T-helper 9 cell (primary cell): ENCODE measurements around the gene TCF7.

Source experiments
- DNase-seq: peaks from one replicate; pipeline ENCODE4 v3.0.0-alpha.2; 2020

Gene TCF7

DNA sequence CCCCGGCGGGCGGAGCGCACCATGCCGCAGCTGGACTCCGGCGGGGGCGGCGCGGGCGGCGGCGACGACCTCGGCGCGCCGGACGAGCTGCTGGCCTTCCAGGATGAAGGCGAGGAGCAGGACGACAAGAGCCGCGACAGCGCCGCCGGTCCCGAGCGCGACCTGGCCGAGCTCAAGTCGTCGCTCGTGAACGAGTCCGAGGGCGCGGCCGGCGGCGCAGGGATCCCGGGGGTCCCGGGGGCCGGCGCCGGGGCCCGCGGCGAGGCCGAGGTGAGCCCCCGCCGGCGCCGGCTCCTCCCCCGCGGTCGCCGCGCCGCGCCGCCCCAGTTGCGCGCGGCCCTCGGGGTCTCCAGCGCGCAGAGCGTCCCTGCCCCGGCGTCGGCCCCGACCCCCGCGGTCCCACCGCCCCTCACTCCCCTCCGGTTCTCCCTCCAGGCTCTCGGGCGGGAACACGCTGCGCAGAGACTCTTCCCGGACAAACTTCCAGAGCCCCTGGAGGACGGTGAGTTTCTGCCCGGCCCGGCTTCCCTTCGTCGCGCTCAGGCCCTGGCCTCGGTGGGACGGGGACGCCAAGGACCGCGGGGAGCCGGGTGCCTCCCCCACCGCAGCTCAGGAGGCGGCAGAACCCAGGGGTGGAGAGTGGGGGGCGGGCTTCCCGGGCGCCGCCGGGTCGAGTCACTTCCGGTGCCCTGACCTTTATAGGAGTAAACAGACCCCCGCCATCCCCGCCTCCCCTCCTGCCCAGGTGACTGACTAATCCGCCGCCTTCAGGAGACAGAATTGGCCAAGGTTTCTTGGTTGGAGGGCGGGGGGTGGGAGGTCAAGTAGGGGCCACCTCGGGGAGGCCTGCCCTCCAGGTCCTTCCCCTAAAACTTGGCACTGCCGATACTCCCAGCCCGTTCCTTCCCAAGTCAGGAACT lies 665 bp downstream of the TCF7 start:
- peak; percentile 61 for DNase-seq

DNA sequence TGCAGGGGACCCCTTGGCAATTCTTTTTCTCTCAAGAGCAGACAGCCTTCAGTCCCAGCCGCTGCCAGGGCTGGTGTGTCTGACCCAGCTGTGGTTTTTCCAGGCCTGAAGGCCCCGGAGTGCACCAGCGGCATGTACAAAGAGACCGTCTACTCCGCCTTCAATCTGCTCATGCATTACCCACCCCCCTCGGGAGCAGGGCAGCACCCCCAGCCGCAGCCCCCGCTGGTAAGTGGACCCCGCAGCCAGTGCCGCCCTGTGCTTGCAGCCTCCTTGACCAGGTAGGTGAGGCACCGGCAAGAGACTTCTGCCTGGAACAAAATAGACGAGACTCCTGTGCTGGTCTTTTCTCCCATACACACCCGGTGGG lies 1.3 kb downstream of the TCF7 start:
- DNase-seq, result no peak

DNA sequence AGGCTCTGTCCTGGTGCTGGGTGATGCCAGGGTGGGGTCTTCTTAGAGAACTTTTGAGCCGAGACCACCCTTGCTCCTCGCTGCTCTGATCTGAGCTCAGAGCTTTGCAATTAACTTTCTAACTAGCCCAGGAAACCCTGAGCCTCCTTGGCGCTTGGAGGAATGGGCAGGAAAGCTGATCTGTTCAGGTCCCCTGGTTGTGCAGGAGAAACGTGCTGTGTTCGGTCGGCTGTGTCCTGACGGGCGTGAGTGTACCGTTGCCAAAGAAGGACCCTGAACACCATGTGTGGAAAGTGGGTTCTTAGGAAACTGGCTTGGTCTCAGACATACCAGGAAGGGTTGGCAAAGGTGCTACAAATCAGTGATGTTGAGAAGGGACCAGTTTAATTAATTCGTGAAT lies 1.8 kb downstream of the TCF7 start:
- no peak for DNase-seq

- DNase-seq, result no peak
Measured at GRCh38 chr5:134116789-134117761, 2.6 kb downstream of the TCF7 start.

DNA sequence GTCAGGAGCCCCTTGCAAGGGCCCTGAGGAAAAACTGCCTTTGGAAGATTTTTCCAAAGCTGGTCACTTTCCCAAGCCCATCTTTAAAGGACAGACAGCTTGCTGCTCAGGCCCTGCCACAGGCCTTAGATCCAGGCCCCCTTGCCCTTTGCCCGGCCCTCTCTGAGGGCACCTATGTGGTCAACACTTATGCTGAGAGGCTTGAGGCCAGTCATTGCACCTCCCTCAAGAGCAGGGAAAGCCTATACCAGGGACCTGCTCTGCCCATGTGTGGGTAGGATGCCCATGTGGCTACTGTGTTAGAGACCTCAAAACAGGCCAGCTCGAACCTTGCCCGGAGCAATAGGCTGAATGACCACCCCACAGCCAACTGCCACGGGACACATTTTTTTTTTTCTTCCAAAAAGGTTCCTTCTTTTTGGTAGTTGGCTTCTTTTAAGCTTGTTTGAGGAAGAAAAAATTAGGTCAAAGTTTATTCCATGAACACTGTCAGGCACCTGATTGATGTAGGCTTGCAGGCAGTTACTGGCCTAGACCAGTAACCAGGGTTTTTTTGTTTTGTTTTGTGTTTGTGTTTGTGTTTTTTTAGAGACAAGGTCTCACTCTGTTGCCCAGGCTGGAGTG lies 3.8 kb downstream of the TCF7 start:
- DNase-seq, result no peak

DNA sequence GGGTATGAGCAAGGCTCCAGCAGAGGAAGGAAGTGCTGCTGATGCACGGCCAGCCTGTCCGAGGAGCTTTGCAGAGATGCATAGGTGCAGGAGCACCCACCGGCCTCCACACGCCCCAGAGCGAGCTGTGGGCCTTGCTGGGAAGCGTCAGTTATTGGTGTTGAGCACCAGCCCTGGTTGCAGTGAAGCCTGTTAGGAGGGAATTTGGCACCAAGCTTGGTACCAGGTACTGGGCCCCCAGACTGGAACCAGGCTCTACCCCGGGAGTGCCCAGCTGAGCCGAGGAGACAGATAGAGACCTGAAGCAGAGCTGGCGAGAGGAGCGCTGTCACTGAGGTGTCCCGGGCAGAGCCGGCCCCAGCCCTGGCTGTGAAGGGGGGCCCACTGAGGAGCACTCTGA lies 5.2 kb downstream of the TCF7 start:
- no peak for DNase-seq

DNA sequence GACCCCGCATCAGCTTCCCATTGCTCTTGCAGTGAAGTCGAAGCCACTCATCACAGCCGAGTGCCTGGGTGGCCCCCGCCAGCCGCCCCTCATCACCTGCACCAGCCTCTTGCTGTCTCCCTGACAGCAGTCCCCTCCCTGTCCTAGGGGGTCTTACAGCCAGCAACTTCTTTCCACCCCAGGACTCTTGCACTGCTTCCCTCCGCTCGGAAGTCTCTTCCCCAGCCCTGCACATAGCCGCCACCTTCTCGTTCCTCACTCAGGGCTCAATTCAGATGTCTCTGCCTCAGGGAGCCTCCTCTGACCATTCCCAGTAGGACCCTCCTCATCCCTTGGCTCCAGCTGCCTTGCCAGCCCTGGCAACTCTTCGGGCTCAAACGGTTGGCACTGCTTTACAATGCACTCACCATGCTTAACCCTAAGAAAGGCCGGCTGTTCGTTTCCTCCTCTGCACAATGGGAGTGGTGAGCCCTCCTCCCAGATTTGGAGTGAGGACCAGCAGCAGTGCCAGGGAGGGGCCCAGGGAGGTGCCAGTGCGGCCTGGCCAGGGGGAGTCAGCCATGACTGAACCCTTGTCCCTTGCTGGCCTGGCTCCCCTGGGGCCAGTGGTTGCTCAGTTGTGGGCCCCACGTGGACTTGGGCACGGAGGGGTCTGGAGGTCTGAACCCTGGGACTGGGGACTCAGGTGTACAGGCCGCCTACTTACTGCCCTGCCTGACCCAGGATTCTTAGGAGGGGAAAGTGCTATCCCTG lies 6.1 kb downstream of the TCF7 start:
- DNase-seq, result no peak

DNA sequence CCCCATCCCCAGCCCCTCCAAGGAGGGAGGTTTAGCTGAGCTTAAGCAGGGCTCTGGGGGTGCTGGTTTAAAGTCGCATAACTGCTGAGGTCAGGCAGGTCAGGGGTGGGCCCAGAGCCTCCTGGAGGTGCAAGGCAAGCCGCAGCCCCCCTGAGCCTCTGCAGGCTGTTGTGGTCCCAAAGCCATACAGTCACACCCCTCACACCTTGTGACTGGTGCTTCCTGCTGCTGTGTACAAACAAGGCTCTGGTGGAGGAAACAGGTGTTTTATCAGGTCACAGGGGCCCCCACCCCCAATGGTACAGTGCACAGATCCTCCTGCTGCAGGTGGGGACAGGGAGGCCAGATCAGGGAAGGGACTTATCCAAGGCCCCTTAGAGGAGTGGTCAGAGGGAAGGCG lies 8.0 kb downstream of the TCF7 start:
- DNase-seq, result peak; percentile 54

- DNase-seq, result no peak
Measured at GRCh38 chr5:134123360-134123759, 8.9 kb downstream of the TCF7 start.

GRCh38 chr5:134124289-134125038 lies 10.0 kb downstream of the TCF7 start:
- DNase-seq, result peak; percentile 47

GRCh38 chr5:134125039-134126015 lies 10.8 kb downstream of the TCF7 start:
- DNase-seq, result no peak

- peak; percentile 55 for DNase-seq
Measured at GRCh38 chr5:134127376-134127861, 12.9 kb downstream of the TCF7 start.

GRCh38 chr5:134127988-134128647 lies 13.6 kb downstream of the TCF7 start:
- DNase-seq, result no peak

DNA sequence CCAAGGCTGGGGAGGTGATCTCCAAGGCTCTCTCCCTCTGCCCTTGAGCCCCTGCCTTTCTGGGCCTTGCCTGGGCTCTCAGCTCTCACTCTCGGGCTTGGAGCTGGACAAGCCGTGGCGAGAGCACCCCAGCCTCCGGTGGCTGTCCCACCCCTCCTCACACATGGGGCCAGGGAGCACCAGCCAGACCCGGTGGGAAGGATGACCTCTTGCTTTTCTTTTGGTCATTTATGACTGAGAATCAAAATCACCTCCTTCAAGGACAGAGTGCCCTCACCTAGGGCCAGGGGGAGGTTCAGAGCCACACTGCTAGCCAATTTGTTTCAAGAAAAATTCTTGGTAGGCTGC lies 14.1 kb downstream of the TCF7 start:
- no peak for DNase-seq

DNA sequence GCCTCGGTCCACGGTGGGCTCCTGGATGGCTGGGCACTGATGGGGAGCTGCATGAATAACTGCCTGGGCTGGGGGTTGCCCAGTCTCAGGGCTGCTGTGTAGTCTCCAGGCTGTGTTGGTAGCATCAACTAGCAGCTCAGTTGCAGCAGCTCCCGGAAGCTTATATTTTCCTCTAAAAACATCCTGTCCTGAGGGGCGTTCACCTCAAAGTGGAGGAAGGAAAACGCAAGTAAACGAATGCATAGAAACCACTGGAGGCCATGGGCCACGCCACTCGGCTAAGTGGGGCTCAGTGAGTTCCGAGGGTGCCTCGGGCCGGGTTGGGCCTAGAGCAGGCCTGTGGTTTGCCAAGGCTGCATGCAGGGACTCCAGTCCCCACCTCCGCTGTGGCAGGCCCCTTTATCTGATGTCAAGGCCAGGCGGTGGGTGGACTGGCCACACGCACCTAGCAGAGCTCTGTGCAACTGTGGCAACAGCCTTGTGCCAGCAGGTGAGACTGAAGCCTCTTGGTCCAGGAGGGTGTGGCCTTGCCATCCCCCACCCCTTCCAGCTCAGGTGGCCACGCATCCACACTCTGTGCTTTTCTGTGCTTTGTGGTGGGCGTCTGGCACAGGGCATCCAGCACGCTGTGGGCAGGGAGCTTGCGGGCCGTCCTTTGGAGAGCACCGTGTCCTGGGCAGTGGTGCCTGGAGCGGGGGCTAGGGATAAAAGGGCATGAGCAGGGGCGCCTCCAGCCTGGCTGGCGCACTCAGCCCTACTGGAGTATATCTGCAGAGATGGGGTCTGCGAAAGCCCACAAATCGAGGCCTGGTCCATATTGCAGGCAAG lies 15.1 kb downstream of the TCF7 start:
- no peak for DNase-seq

- DNase-seq, result no peak
Measured at GRCh38 chr5:134130239-134130945, 15.9 kb downstream of the TCF7 start.

GRCh38 chr5:134131165-134131564 lies 16.7 kb downstream of the TCF7 start:
- DNase-seq, result no peak
